HG03196 (cell line): ENCODE data around the gene ITPRIP.

Experiments used
- ATAC-seq: cut with Tn5 transposase; IDR thresholded peaks from one replicate; pipeline ENCODE4 v1.9.1; 2021; ENCODE audit not compliant: unreplicated experiment

Gene ITPRIP

GRCh38 chr10:104337985-104338735, at the start of gene ITPRIP:
Gene ITPRIP (minus strand): TSS chr10:104338465. CDS start chr10:104316051, 22,414 bp downstream.
- ATAC-seq, result peak; percentile 73

GRCh38 chr10:104387130-104387888, 49.0 kb upstream of the ITPRIP start:
- peak; percentile 80 for ATAC-seq

GRCh38 chr10:104380336-104380735, 42.1 kb upstream of the ITPRIP start:
- ATAC-seq, result no peak

- ATAC-seq, result no peak
These were observed 38.6 kb upstream of the ITPRIP start for GRCh38 chr10:104376784-104377300.

- no peak for ATAC-seq
These were observed 36.3 kb upstream of the ITPRIP start for GRCh38 chr10:104374591-104374990.

- ATAC-seq, result no peak
These were observed 33.5 kb upstream of the ITPRIP start for GRCh38 chr10:104371753-104372152.

- ATAC-seq, result no peak
These were observed 30.1 kb upstream of the ITPRIP start for GRCh38 chr10:104368381-104368780.

- ATAC-seq, result no peak
These were observed 29.6 kb upstream of the ITPRIP start for GRCh38 chr10:104367904-104368303.

- no peak for ATAC-seq
These were observed 21.5 kb upstream of the ITPRIP start for GRCh38 chr10:104359811-104360210.

- ATAC-seq, result peak; percentile 63
These were observed 15.2 kb upstream of the ITPRIP start, which contains the start of gene CFAP58 for GRCh38 chr10:104353325-104354048. Gene CFAP58 (plus strand): TSS chr10:104353833. CDS start chr10:104353898, 65 bp downstream.

GRCh38 chr10:104351919-104352318, 13.7 kb upstream of the ITPRIP start:
- ATAC-seq, result no peak

GRCh38 chr10:104351061-104351702, 12.9 kb upstream of the ITPRIP start:
- peak; percentile 26 for ATAC-seq

- peak; percentile 44 for ATAC-seq
These were observed 11.9 kb upstream of the ITPRIP start for GRCh38 chr10:104350127-104350635.

- ATAC-seq, result peak; percentile 38
These were observed 11.4 kb upstream of the ITPRIP start for GRCh38 chr10:104349623-104350126.

- no peak for ATAC-seq
These were observed 10.3 kb upstream of the ITPRIP start for GRCh38 chr10:104348601-104349000.

GRCh38 chr10:104347295-104348045, 9.2 kb upstream of the ITPRIP start:
- no peak for ATAC-seq

GRCh38 chr10:104345941-104346340, 7.7 kb upstream of the ITPRIP start:
- ATAC-seq, result no peak

- ATAC-seq, result no peak
These were observed 7.2 kb upstream of the ITPRIP start for GRCh38 chr10:104345515-104345914.

- ATAC-seq, result no peak
These were observed 6.0 kb upstream of the ITPRIP start for GRCh38 chr10:104344219-104344618.
